ENCODE data around the gene COL28A1. TPM values are rescaled to one million over a fixed set of nuclear protein-coding genes. Genes with fewer than 3 reads are reported as not detected.
"Not testable (repeated sequence)": the region's sequence is repeated elsewhere in the genome, so short reads cannot be mapped to it uniquely, and the experiment has no call there.

The COL28A1 gene
- polyA plus RNA-seq, 4 donors, result 1.1 to 3.1 (median 1.5) TPM

GRCh38 chr7:7489546-7489945 lies 46.1 kb downstream of the COL28A1 start:
- DNase-seq (no peak), FAIRE-seq (no peak)
- Histone ChIP-seq H3K4me1 (ENCODE audit: control insufficient read depth in 3 of 3, insufficient read depth in 2 of 3, low read depth in 1 of 3, low read length in 2 of 3) (peaks cover 0 to 7% (median 1%) of the 10 kb centered on the region in 3 donors), H3K9me3 (ENCODE audit: control insufficient read depth in 2 of 2, insufficient read depth in 1 of 2, low read depth in 1 of 2, low read length in 1 of 2) (peaks cover 0 to 6% of the 10 kb centered on the region in 2 donors), H3K27ac (ENCODE audit: low read depth in 1 of 3, low read length in 2 of 3) (no peak overlapping the region), H3K4me3 (ENCODE audit: low read depth in 1 of 3, low read length in 3 of 3) (no peak overlapping the region), H3K36me3 (ENCODE audit: control insufficient read depth in 3 of 3, insufficient read depth in 2 of 3, low read depth in 1 of 3, low read length in 3 of 3) (no peaks in the 10 kb centered on the region), H3K27me3 (ENCODE audit: control insufficient read depth in 3 of 3, insufficient read depth in 3 of 3, low read length in 3 of 3) (peaks cover 0 to 2% (median 0%) of the 10 kb centered on the region in 3 donors)
- WGBS, 3 donors, result 80 to 91% (median 82%) methylated on average over 2 of the region's 2 CpGs

- Histone ChIP-seq H3K4me1 (ENCODE audit: control insufficient read depth in 3 of 3, insufficient read depth in 2 of 3, low read depth in 1 of 3, low read length in 2 of 3) (no peaks in the 10 kb centered on the region), H3K36me3 (ENCODE audit: control insufficient read depth in 3 of 3, insufficient read depth in 2 of 3, low read depth in 1 of 3, low read length in 3 of 3) (no peaks in the 10 kb centered on the region), H3K27me3 (ENCODE audit: control insufficient read depth in 3 of 3, insufficient read depth in 3 of 3, low read length in 3 of 3) (peaks cover 0 to 2% (median 0%) of the 10 kb centered on the region in 3 donors), H3K4me3 (ENCODE audit: low read depth in 1 of 3, low read length in 3 of 3) (no peak overlapping the region), H3K9me3 (ENCODE audit: control insufficient read depth in 2 of 2, insufficient read depth in 1 of 2, low read depth in 1 of 2, low read length in 1 of 2) (peaks cover 0 to 6% of the 10 kb centered on the region in 2 donors), H3K27ac (ENCODE audit: low read depth in 1 of 3, low read length in 2 of 3) (no peak overlapping the region)
- DNase-seq (no peak), FAIRE-seq (no peak)
- 83 to 98% (median 89%) methylated on average over 3 of the region's 3 CpGs for WGBS, 3 donors
Observed at GRCh38 chr7:7486362-7486761, 49.3 kb downstream of the COL28A1 start.

GRCh38 chr7:7484072-7484471 lies 51.6 kb downstream of the COL28A1 start:
- Histone ChIP-seq H3K4me1 (ENCODE audit: control insufficient read depth in 3 of 3, insufficient read depth in 2 of 3, low read depth in 1 of 3, low read length in 2 of 3) (no peaks in the 10 kb centered on the region), H3K27me3 (ENCODE audit: control insufficient read depth in 3 of 3, insufficient read depth in 3 of 3, low read length in 3 of 3) (peaks cover 0 to 2% (median 0%) of the 10 kb centered on the region in 3 donors), H3K4me3 (ENCODE audit: low read depth in 1 of 3, low read length in 3 of 3) (no peak overlapping the region), H3K36me3 (ENCODE audit: control insufficient read depth in 3 of 3, insufficient read depth in 2 of 3, low read depth in 1 of 3, low read length in 3 of 3) (no peaks in the 10 kb centered on the region), H3K27ac (ENCODE audit: low read depth in 1 of 3, low read length in 2 of 3) (no peak overlapping the region), H3K9me3 (ENCODE audit: control insufficient read depth in 2 of 2, insufficient read depth in 1 of 2, low read depth in 1 of 2, low read length in 1 of 2) (peaks cover 0 to 6% of the 10 kb centered on the region in 2 donors)
- no peak for DNase-seq
- peak; percentile 10 for FAIRE-seq
- 96 to 100% (median 98%) methylated on average over 1 of the region's 1 CpG for WGBS, 3 donors

GRCh38 chr7:7481802-7482201 lies 53.9 kb downstream of the COL28A1 start:
- Histone ChIP-seq H3K4me1 (ENCODE audit: control insufficient read depth in 3 of 3, insufficient read depth in 2 of 3, low read depth in 1 of 3, low read length in 2 of 3) (no peaks in the 10 kb centered on the region), H3K4me3 (ENCODE audit: low read depth in 1 of 3, low read length in 3 of 3) (no peak overlapping the region), H3K9me3 (ENCODE audit: control insufficient read depth in 2 of 2, insufficient read depth in 1 of 2, low read depth in 1 of 2, low read length in 1 of 2) (peaks cover 0 to 2% of the 10 kb centered on the region in 2 donors), H3K36me3 (ENCODE audit: control insufficient read depth in 3 of 3, insufficient read depth in 2 of 3, low read depth in 1 of 3, low read length in 3 of 3) (no peaks in the 10 kb centered on the region), H3K27me3 (ENCODE audit: control insufficient read depth in 3 of 3, insufficient read depth in 3 of 3, low read length in 3 of 3) (no peaks in the 10 kb centered on the region), H3K27ac (ENCODE audit: low read depth in 1 of 3, low read length in 2 of 3) (no peak overlapping the region)
- 94 to 95% (median 94%) methylated on average over 2 of the region's 2 CpGs for WGBS, 3 donors
- FAIRE-seq (no peak), DNase-seq (no peak)

- WGBS, 3 donors, result 76 to 91% (median 90%) methylated on average over 2 of the region's 2 CpGs
- Histone ChIP-seq H3K4me3 (ENCODE audit: low read depth in 1 of 3, low read length in 3 of 3) (no peak overlapping the region), H3K36me3 (ENCODE audit: control insufficient read depth in 3 of 3, insufficient read depth in 2 of 3, low read depth in 1 of 3, low read length in 3 of 3) (no peaks in the 10 kb centered on the region), H3K27ac (ENCODE audit: low read depth in 1 of 3, low read length in 2 of 3) (no peak overlapping the region), H3K27me3 (ENCODE audit: control insufficient read depth in 3 of 3, insufficient read depth in 3 of 3, low read length in 3 of 3) (no peaks in the 10 kb centered on the region), H3K4me1 (ENCODE audit: control insufficient read depth in 3 of 3, insufficient read depth in 2 of 3, low read depth in 1 of 3, low read length in 2 of 3) (no peaks in the 10 kb centered on the region), H3K9me3 (ENCODE audit: control insufficient read depth in 2 of 2, insufficient read depth in 1 of 2, low read depth in 1 of 2, low read length in 1 of 2) (peaks cover 0 to 2% of the 10 kb centered on the region in 2 donors)
- DNase-seq, result no peak
- no peak for FAIRE-seq
Observed at GRCh38 chr7:7479275-7479805, 56.3 kb downstream of the COL28A1 start.

GRCh38 chr7:7478569-7478968 lies 57.1 kb downstream of the COL28A1 start:
- H3K9me3 ChIP-seq (ENCODE audit: control insufficient read depth in 2 of 2, insufficient read depth in 1 of 2, low read depth in 1 of 2, low read length in 1 of 2), result peaks cover 0 to 2% of the 10 kb centered on the region in 2 donors
- FAIRE-seq, result no peak
- DNase-seq, result no peak
- no peak overlapping the region for H3K4me3 ChIP-seq (ENCODE audit: low read depth in 1 of 3, low read length in 3 of 3)
- H3K27ac ChIP-seq (ENCODE audit: low read depth in 1 of 3, low read length in 2 of 3), result no peak overlapping the region
- H3K36me3 ChIP-seq (ENCODE audit: control insufficient read depth in 3 of 3, insufficient read depth in 2 of 3, low read depth in 1 of 3, low read length in 3 of 3), result no peaks in the 10 kb centered on the region
- no peaks in the 10 kb centered on the region for H3K27me3 ChIP-seq (ENCODE audit: control insufficient read depth in 3 of 3, insufficient read depth in 3 of 3, low read length in 3 of 3)
- 91 to 96% (median 93%) methylated on average over 16 to 23 of the region's 23 CpGs for WGBS, 3 donors
- no peaks in the 10 kb centered on the region for H3K4me1 ChIP-seq (ENCODE audit: control insufficient read depth in 3 of 3, insufficient read depth in 2 of 3, low read depth in 1 of 3, low read length in 2 of 3)

GRCh38 chr7:7477641-7478040 lies 58.0 kb downstream of the COL28A1 start:
- not testable (repeated sequence) for H3K36me3 ChIP-seq (ENCODE audit: control insufficient read depth in 3 of 3, insufficient read depth in 2 of 3, low read depth in 1 of 3, low read length in 3 of 3); H3K27ac ChIP-seq (ENCODE audit: low read depth in 1 of 3, low read length in 2 of 3); H3K9me3 ChIP-seq (ENCODE audit: control insufficient read depth in 2 of 2, insufficient read depth in 1 of 2, low read depth in 1 of 2, low read length in 1 of 2); H3K4me3 ChIP-seq (ENCODE audit: low read depth in 1 of 3, low read length in 3 of 3); H3K4me1 ChIP-seq (ENCODE audit: control insufficient read depth in 3 of 3, insufficient read depth in 2 of 3, low read depth in 1 of 3, low read length in 2 of 3); DNase-seq; FAIRE-seq; H3K27me3 ChIP-seq (ENCODE audit: control insufficient read depth in 3 of 3, insufficient read depth in 3 of 3, low read length in 3 of 3)
- WGBS, 3 donors, result 90 to 94% (median 90%) methylated on average over 7 of the region's 7 CpGs

GRCh38 chr7:7476381-7476780 lies 59.3 kb downstream of the COL28A1 start:
- H3K4me1 ChIP-seq (ENCODE audit: control insufficient read depth in 3 of 3, insufficient read depth in 2 of 3, low read depth in 1 of 3, low read length in 2 of 3), result no peaks in the 10 kb centered on the region
- FAIRE-seq (no peak), DNase-seq (no peak)
- no peak overlapping the region for H3K4me3 ChIP-seq (ENCODE audit: low read depth in 1 of 3, low read length in 3 of 3)
- H3K27ac ChIP-seq (ENCODE audit: low read depth in 1 of 3, low read length in 2 of 3), result no peak overlapping the region
- H3K36me3 ChIP-seq (ENCODE audit: control insufficient read depth in 3 of 3, insufficient read depth in 2 of 3, low read depth in 1 of 3, low read length in 3 of 3), result no peaks in the 10 kb centered on the region
- 28 to 51% (median 42%) methylated on average over 1 of the region's 1 CpG for WGBS, 3 donors
- H3K9me3 ChIP-seq (ENCODE audit: control insufficient read depth in 2 of 2, insufficient read depth in 1 of 2, low read depth in 1 of 2, low read length in 1 of 2), result peaks cover 0 to 2% of the 10 kb centered on the region in 2 donors
- H3K27me3 ChIP-seq (ENCODE audit: control insufficient read depth in 3 of 3, insufficient read depth in 3 of 3, low read length in 3 of 3), result no peaks in the 10 kb centered on the region

GRCh38 chr7:7475601-7476000 lies 60.1 kb downstream of the COL28A1 start:
- Histone ChIP-seq H3K9me3 (ENCODE audit: control insufficient read depth in 2 of 2, insufficient read depth in 1 of 2, low read depth in 1 of 2, low read length in 1 of 2) (peaks cover 0 to 2% of the 10 kb centered on the region in 2 donors), H3K4me3 (ENCODE audit: low read depth in 1 of 3, low read length in 3 of 3) (no peak overlapping the region), H3K27me3 (ENCODE audit: control insufficient read depth in 3 of 3, insufficient read depth in 3 of 3, low read length in 3 of 3) (no peaks in the 10 kb centered on the region), H3K27ac (ENCODE audit: low read depth in 1 of 3, low read length in 2 of 3) (no peak overlapping the region), H3K4me1 (ENCODE audit: control insufficient read depth in 3 of 3, insufficient read depth in 2 of 3, low read depth in 1 of 3, low read length in 2 of 3) (no peaks in the 10 kb centered on the region), H3K36me3 (ENCODE audit: control insufficient read depth in 3 of 3, insufficient read depth in 2 of 3, low read depth in 1 of 3, low read length in 3 of 3) (no peaks in the 10 kb centered on the region)
- FAIRE-seq (no peak), DNase-seq (no peak)
- WGBS, 3 donors, result 89 to 93% (median 90%) methylated on average over 2 of the region's 2 CpGs
